NB4 (cell line): Measurements from ENCODE around the gene TMED1.

ENCODE experiments used
- CTCF ChIP-seq: IDR thresholded peaks from one replicate; pipeline ENCODE4 v1.5.1; 2012; ENCODE audit warnings: low read depth, low read length
- POLR2A ChIP-seq: IDR thresholded peaks from 2 replicates; pipeline ENCODE4 v1.6.1; 2011; ENCODE audit warnings: mild to moderate bottlenecking; ENCODE audit not compliant: insufficient read length; ENCODE audit errors: extremely low read depth

- no peak for TF ChIP-seq POLR2A
- TF ChIP-seq CTCF, result peak; percentile 32
Observed at GRCh38 chr19:10820173-10820572, 15.8 kb downstream of the TMED1 start.
